Gastroesophageal sphincter (tissue), 3 donors: ENCODE data around the gene PDE1C.

Source experiments
- CTCF ChIP-seq, 4 experiments: fragments of 200-600 bp in 2 of 4; fragments of 450-650 bp in 2 of 4; sonication (generic) in 1 of 4; IDR thresholded peaks; one replicate each; pipeline ENCODE4 v1.5.1; 2017 to 2019; ENCODE audit warnings: antibody characterized with exemption in 4 of 4, mild to moderate bottlenecking in 2 of 4, moderate library complexity in 2 of 4
- POLR2AphosphoS5 ChIP-seq: sonication (generic); formaldehyde crosslinking; IDR thresholded peaks from one replicate; pipeline ENCODE4 v1.6.1; 2017; ENCODE audit warnings: antibody characterized with exemption

GRCh38 chr7:32056767-32057166 is 13.4 kb downstream of the PDE1C start:
- no peak for TF ChIP-seq POLR2AphosphoS5
- TF ChIP-seq CTCF (IDR thresholded peaks at IDR 0.05): no peak
